ENCODE data around the gene SEMA5B. TPM values are rescaled to one million over a fixed set of nuclear protein-coding genes. Genes with fewer than 3 reads are reported as not detected.

Gene SEMA5B
- total and polyA plus RNA-seq, 2 donors (not counting 1 experiment from before 2014, with no cell fraction given): not detected

- no peak for ATAC-seq (ENCODE audit: low read depth)
- Histone ChIP-seq H3K4me1 (ENCODE audit: control insufficient read depth in 2 of 2, insufficient read depth in 2 of 2, low read length in 2 of 2) (peaks cover 14% of the 10 kb centered on the region in 2 donors), H2AFZ (ENCODE audit: insufficient read depth, low read depth, low read length, poor library complexity, severe bottlenecking) (no peak overlapping the region), H3K36me3 (replicated peaks in 1 of 2; ENCODE audit: control extremely low read depth in 1 of 2, control insufficient read depth in 1 of 2, extremely low read depth in 1 of 2, insufficient read depth in 2 of 2, low read length in 1 of 2) (no peaks in the 10 kb centered on the region), H3K4me2 (replicated peaks; ENCODE audit: low read depth, low read length, poor library complexity, severe bottlenecking) (no peak overlapping the region), H3K9ac (ENCODE audit: low read length) (no peak overlapping the region), H3K9me3 (ENCODE audit: control extremely low read depth in 1 of 3, control insufficient read depth in 2 of 3, insufficient read depth in 1 of 3, low read length in 2 of 3) (no peaks in the 10 kb centered on the region), H4K20me1 (ENCODE audit: control insufficient read depth, insufficient read depth, low read length, poor library complexity, severe bottlenecking) (no peaks in the 10 kb centered on the region), H3K27ac (ENCODE audit: low read length in 2 of 2) (no peak overlapping the region), H3K4me3 (ENCODE audit: control extremely low read depth in 1 of 5, extremely low read depth in 1 of 5, insufficient read depth in 1 of 5, low read depth in 2 of 5, low read length in 4 of 5) (no peak overlapping the region), H3K79me2 (ENCODE audit: control insufficient read depth, insufficient read depth, low read length) (no peaks in the 10 kb centered on the region), H3K27me3 (replicated peaks in 1 of 4; ENCODE audit: control extremely low read depth in 1 of 4, control insufficient read depth in 3 of 4, insufficient read depth in 4 of 4, low read length in 3 of 4) (peaks cover 0 to 18% (median 4%) of the 10 kb centered on the region in 4 experiments)
- no peak overlapping the region for H3K4me3 Mint-ChIP-seq
- ChIA-PET POLR2A (no interaction called here), CTCF (no interaction called here)
- TF ChIP-seq CTCF (IDR thresholded peaks at IDR 0.05) (no peak), EZH2 (IDR thresholded peaks at IDR 0.05; ENCODE audit: borderline replicate concordance, insufficient read depth, low read depth, low read length, poor library complexity, severe bottlenecking) (no peak)
- peaks cover 19% of the 10 kb centered on the region for H3K4me1 Mint-ChIP-seq
- no peak overlapping the region for H3K27ac Mint-ChIP-seq
- peaks cover 31% of the 10 kb centered on the region for H3K27me3 Mint-ChIP-seq
- 40% methylated on average over 1 of the region's 3 CpGs for WGBS (ENCODE audit: insufficient coverage)
- DNase-seq: no peak
- intact Hi-C loops (cut with micrococcal nuclease): no loop called here
- no peaks in the 10 kb centered on the region for H3K9me3 Mint-ChIP-seq (ENCODE audit: insufficient read depth)
Observed at GRCh38 chr3:122987736-122988319, 39.7 kb downstream of the SEMA5B start.

DNA sequence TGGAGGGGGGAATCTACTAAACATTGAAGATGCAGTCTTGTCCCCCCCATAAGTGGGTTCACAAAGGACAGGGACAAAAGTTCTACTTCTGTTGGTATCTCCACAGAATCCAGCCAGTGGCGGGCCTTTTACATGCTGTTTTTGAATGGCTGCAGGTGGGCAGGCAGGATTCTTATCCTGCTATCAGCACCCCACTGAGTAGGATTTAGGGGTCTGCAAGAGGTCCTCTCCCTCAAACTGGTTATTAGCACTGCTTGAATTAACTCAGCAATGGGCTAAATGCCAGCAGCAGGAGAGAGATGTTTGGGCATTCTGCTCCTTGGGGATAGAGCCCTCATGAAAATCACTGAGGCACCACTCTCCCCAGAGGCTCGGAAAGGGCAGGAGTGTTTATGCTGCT is 40.3 kb downstream of the SEMA5B start:
- H3K79me2 ChIP-seq (ENCODE audit: control insufficient read depth, insufficient read depth, low read length): no peaks in the 10 kb centered on the region
- 100% methylated on average over 1 of the region's 2 CpGs for WGBS (ENCODE audit: insufficient coverage)
- ATAC-seq (ENCODE audit: low read depth) (no peak), DNase-seq (no peak)
- Mint-ChIP-seq H3K9me3 (ENCODE audit: insufficient read depth) (no peaks in the 10 kb centered on the region), H3K4me3 (no peak overlapping the region), H3K27me3 (peaks cover 27% of the 10 kb centered on the region), H3K4me1 (peaks cover 19% of the 10 kb centered on the region), H3K27ac (no peak overlapping the region)
- intact Hi-C loops (cut with micrococcal nuclease): no loop called here
- H3K4me3 ChIP-seq (ENCODE audit: control extremely low read depth in 1 of 5, extremely low read depth in 1 of 5, insufficient read depth in 1 of 5, low read depth in 2 of 5, low read length in 4 of 5): no peak overlapping the region
- no peaks in the 10 kb centered on the region for H3K9me3 ChIP-seq (ENCODE audit: control extremely low read depth in 1 of 3, control insufficient read depth in 2 of 3, insufficient read depth in 1 of 3, low read length in 2 of 3)
- no peak overlapping the region for H3K4me2 ChIP-seq (replicated peaks; ENCODE audit: low read depth, low read length, poor library complexity, severe bottlenecking)
- peaks cover 14% of the 10 kb centered on the region in 2 donors for H3K4me1 ChIP-seq (ENCODE audit: control insufficient read depth in 2 of 2, insufficient read depth in 2 of 2, low read length in 2 of 2)
- POLR2A ChIA-PET: no interaction called here
- CTCF ChIA-PET: no interaction called here
- H3K36me3 ChIP-seq (replicated peaks in 1 of 2; ENCODE audit: control extremely low read depth in 1 of 2, control insufficient read depth in 1 of 2, extremely low read depth in 1 of 2, insufficient read depth in 2 of 2, low read length in 1 of 2): no peaks in the 10 kb centered on the region
- no peak overlapping the region for H3K9ac ChIP-seq (ENCODE audit: low read length)
- TF ChIP-seq EZH2 (IDR thresholded peaks at IDR 0.05; ENCODE audit: borderline replicate concordance, insufficient read depth, low read depth, low read length, poor library complexity, severe bottlenecking): no peak
- TF ChIP-seq CTCF (IDR thresholded peaks at IDR 0.05): no peak
- H3K27ac ChIP-seq (ENCODE audit: low read length in 2 of 2): no peak overlapping the region
- H2AFZ ChIP-seq (ENCODE audit: insufficient read depth, low read depth, low read length, poor library complexity, severe bottlenecking): no peak overlapping the region
- H3K27me3 ChIP-seq (replicated peaks in 1 of 4; ENCODE audit: control extremely low read depth in 1 of 4, control insufficient read depth in 3 of 4, insufficient read depth in 4 of 4, low read length in 3 of 4): peaks cover 0 to 18% (median 4%) of the 10 kb centered on the region in 4 experiments
- no peaks in the 10 kb centered on the region for H4K20me1 ChIP-seq (ENCODE audit: control insufficient read depth, insufficient read depth, low read length, poor library complexity, severe bottlenecking)
